SH-SY5Y (cell line): ENCODE data around the gene CDC42SE2.

Source experiments
- GATA2 ChIP-seq: IDR thresholded peaks from 2 replicates; pipeline ENCODE4 v1.6.1; 2011; ENCODE audit warnings: mild to moderate bottlenecking, low read depth, low read length
- GATA3 ChIP-seq: IDR thresholded peaks from 2 replicates; pipeline ENCODE4 v1.6.1; 2011; ENCODE audit warnings: low read depth, mild to moderate bottlenecking, low read length, moderate library complexity

GRCh38 chr5:131228646-131229045, 35.2 kb upstream of the CDC42SE2 start:
- TF ChIP-seq GATA2 (no peak), GATA3 (no peak)
